OCI-LY7 (cell line): ENCODE results near the gene ADAMTS2. TPM values are rescaled to one million over a fixed set of nuclear protein-coding genes. Genes with fewer than 3 reads are reported as not detected.

Source experiments
- BruUV-seq: library from RNA; stranded (reverse); fragments of 400-500 nt; replicated peaks from 2 replicates; lab custom pipeline; 2021; lab: Mats Ljungman, UMichigan
- CTCF ChIA-PET: fragments of 300-600 bp; sonication (Branson Sonifier 250); formaldehyde crosslinking; loops from one replicate; lab custom pipeline; 2022; ENCODE audit warnings: antibody characterized with exemption; ENCODE audit not compliant: unreplicated experiment; lab: Charles Lee
- POLR2A ChIA-PET: fragments of 300-600 bp; sonication (Branson Sonifier 250); formaldehyde crosslinking; loops from one replicate; lab custom pipeline; 2022; ENCODE audit warnings: antibody characterized with exemption; lab: Charles Lee
- DNase-seq: peaks from one replicate; pipeline ENCODE4 v3.0.0-alpha.2; 2015; ENCODE audit warnings: low spot score
- H2AFZ ChIP-seq: fragments of 200-600 bp; sonication (generic), shearing (Covaris generic); 2 replicates; pipeline ENCODE4 v1.6.1; 2014; ENCODE audit warnings: mild to moderate bottlenecking, antibody characterized with exemption, low read length, moderate library complexity
- H3K27ac ChIP-seq: fragments of 200-600 bp; sonication (generic); 2 replicates; pipeline ENCODE4 v1.5.1; 2014; ENCODE audit warnings: mixed run types, low read depth, mild to moderate bottlenecking, moderate library complexity, low read length, inconsistent platforms; ENCODE audit not compliant: poor library complexity, severe bottlenecking
- H3K36me3 ChIP-seq: fragments of 200-600 bp; sonication (generic); 2 replicates; pipeline ENCODE4 v1.6.1; 2014; ENCODE audit warnings: mild to moderate bottlenecking, antibody characterized with exemption, low read length, moderate library complexity, mixed read lengths; ENCODE audit not compliant: insufficient read depth
- H3K4me1 ChIP-seq: fragments of 200-600 bp; sonication (generic); 2 replicates; pipeline ENCODE4 v1.5.1; 2014; ENCODE audit warnings: mild to moderate bottlenecking, low read length; ENCODE audit not compliant: insufficient read depth, poor library complexity, severe bottlenecking
- H3K4me2 ChIP-seq: fragments of 200-600 bp; sonication (generic); 2 replicates; pipeline ENCODE4 v1.6.1; 2014; ENCODE audit warnings: mild to moderate bottlenecking, low read length
- H3K4me3 ChIP-seq: fragments of 200-600 bp; sonication (generic); 2 replicates; pipeline ENCODE4 v1.5.1; 2014; ENCODE audit warnings: mild to moderate bottlenecking, low read depth, low read length; ENCODE audit not compliant: poor library complexity, severe bottlenecking
- H3K79me2 ChIP-seq: fragments of 200-600 bp; sonication (generic); 2 replicates; pipeline ENCODE4 v1.6.1; 2016; ENCODE audit warnings: low read depth, mild to moderate bottlenecking, low read length, moderate library complexity, mixed read lengths; ENCODE audit not compliant: insufficient read depth
- H3K9me2 ChIP-seq: fragments of 200-600 bp; sonication (generic); 2 replicates; pipeline ENCODE4 v1.6.1; 2016; ENCODE audit warnings: mild to moderate bottlenecking, low read length, mixed read lengths; ENCODE audit not compliant: insufficient read depth
- H3K9me3 ChIP-seq: fragments of 200-600 bp; sonication (generic); 2 replicates; pipeline ENCODE4 v1.6.1; 2014; ENCODE audit warnings: mild to moderate bottlenecking, mixed run types, low read length, mixed read lengths
- H4K20me1 ChIP-seq: fragments of 200-600 bp; sonication (generic); 2 replicates; pipeline ENCODE4 v1.6.1; 2014; ENCODE audit warnings: mild to moderate bottlenecking, antibody characterized with exemption, low read length, moderate library complexity, mixed read lengths; ENCODE audit not compliant: insufficient read depth
- CTCF ChIP-seq: fragments of 200-600 bp; sonication (generic); conservative IDR thresholded peaks from 2 replicates; pipeline ENCODE4 v1.5.1; 2014; ENCODE audit warnings: mild to moderate bottlenecking, antibody characterized with exemption, low read length, moderate library complexity, mixed read lengths
- EZH2phosphoT487 ChIP-seq: fragments of 200-600 bp; sonication (generic); IDR thresholded peaks from 2 replicates; pipeline ENCODE4 v1.6.1; 2018; ENCODE audit warnings: low read depth, borderline replicate concordance, mild to moderate bottlenecking, mixed run types, antibody characterized with exemption, low read length, moderate library complexity, mixed read lengths
- intact Hi-C: fragments of 100-400 bp; cut with micrococcal nuclease; formaldehyde crosslinking; loops from one replicate; pipeline ENCODE4 v1.10.0; 2022; ENCODE audit not compliant: unreplicated experiment
- total RNA-seq, 2 experiments: library from RNA; depleted of rRNA in 1 of 2; stranded (reverse); fragments of >200 nt in 1 of 2; shearing (Covaris generic) in 1 of 2; gene quantifications; 2 replicates each; pipeline ENCODE4 v1.2.3, GENCODE V29; 2014 to 2022

ADAMTS2 gene
- total RNA-seq, 2 experiments from 2014 or later = not detected

- intact Hi-C loops = no loop called here
- no TSS peak for BruUV-seq
- Histone ChIP-seq H3K9me2 (no peaks in the 10 kb centered on the region), H3K9me3 (0 out of 2 replicates have a peak, but pooled peaks cover 7% of the 10 kb centered on the region), H3K4me3 (no peak overlapping the region), H4K20me1 (no peaks in the 10 kb centered on the region), H3K27ac (no peak overlapping the region), H3K36me3 (no peaks in the 10 kb centered on the region), H3K4me2 (no peak overlapping the region), H2AFZ (no peak overlapping the region), H3K4me1 (peaks cover 8% of the 10 kb centered on the region), H3K79me2 (no peaks in the 10 kb centered on the region)
- TF ChIP-seq EZH2phosphoT487 (no peak), CTCF (no peak)
- ChIA-PET CTCF (no interaction called here), POLR2A (interaction anchor here (0.6 kb wide), 1 partner anchor 13 kb away, joined by 6 read pairs; no protein-coding TSS in a partner anchor)
- peak; percentile 13 for DNase-seq
Measured at GRCh38 chr5:179387151-179388110, 42.2 kb upstream of the ADAMTS2 start.

GRCh38 chr5:179385914-179386313, 40.7 kb upstream of the ADAMTS2 start:
- CTCF ChIA-PET = no interaction called here
- no TSS peak for BruUV-seq

More at GRCh38 chr5:179385914-179386313, 40.7 kb upstream of the ADAMTS2 start:
- DNase-seq = no peak
- Histone ChIP-seq H4K20me1 (no peaks in the 10 kb centered on the region), H3K4me2 (no peak overlapping the region), H3K4me1 (peaks cover 8% of the 10 kb centered on the region), H3K4me3 (no peak overlapping the region), H3K27ac (no peak overlapping the region), H2AFZ (no peak overlapping the region), H3K79me2 (no peaks in the 10 kb centered on the region), H3K36me3 (no peaks in the 10 kb centered on the region), H3K9me2 (no peaks in the 10 kb centered on the region), H3K9me3 (0 out of 2 replicates have a peak, but pooled peaks cover 6% of the 10 kb centered on the region)
- intact Hi-C loops = no loop called here
- POLR2A ChIA-PET = no interaction called here
- TF ChIP-seq CTCF (no peak), EZH2phosphoT487 (no peak)
